Right atrium auricular region (tissue), 2 donors: ENCODE results near the gene CELSR2. TPM values are rescaled to one million over a fixed set of nuclear protein-coding genes. Genes with fewer than 3 reads are reported as not detected.

ENCODE experiments used
- DNase-seq: peaks from one replicate; pipeline ENCODE4 v3.0.0-alpha.2; 2019; ENCODE audit warnings: low spot score
- H3K27ac ChIP-seq, 2 donors: fragments of 200-600 bp; sonication (generic); 1 replicate in 1 of 2; 2 replicates in 1 of 2; pipeline ENCODE4 v1.5.1; 2016 to 2019
- H3K27me3 ChIP-seq, 2 donors: fragments of 200-600 bp; sonication (generic); one replicate each; pipeline versions ENCODE4 v1.5.1 to v1.6.0; 2017 to 2019
- H3K36me3 ChIP-seq: fragments of 200-600 bp; sonication (generic); one replicate; pipeline ENCODE4 v1.5.1; 2016
- H3K4me1 ChIP-seq, 2 donors: fragments of 200-600 bp; sonication (generic); one replicate each; pipeline versions ENCODE4 v1.5.1 to v1.6.0; 2017 to 2019
- H3K4me3 ChIP-seq, 2 donors: fragments of 200-600 bp; sonication (generic); 1 replicate in 1 of 2; 2 replicates in 1 of 2; pipeline ENCODE4 v1.5.1; 2017 to 2019; ENCODE audit warnings: mild to moderate bottlenecking in 1 of 2, moderate library complexity in 1 of 2
- H3K9me3 ChIP-seq, 2 donors: fragments of 200-600 bp; sonication (generic); one replicate each; pipeline ENCODE4 v1.5.1; 2019
- CTCF ChIP-seq, 2 donors: fragments of 200-600 bp; sonication (generic); IDR thresholded peaks; one replicate each; pipeline ENCODE4 v1.5.1; 2019; ENCODE audit warnings: antibody characterized with exemption in 2 of 2
- total RNA-seq, 2 donors: library from RNA; depleted of rRNA; stranded (reverse); fragments of >200 nt; gene quantifications; one replicate each; pipeline ENCODE4 v1.1.0, GENCODE V29; 2016

Gene CELSR2
- total RNA-seq, 2 donors from 2014 or later = 20.2 to 23.7 TPM

- Histone ChIP-seq H3K4me3 (no peak overlapping the region), H3K9me3 (no peaks in the 10 kb centered on the region), H3K4me1 (peaks cover 0 to 36% of the 10 kb centered on the region in 2 donors), H3K27me3 (no peaks in the 10 kb centered on the region), H3K27ac (no peak overlapping the region), H3K36me3 (peaks cover 6% of the 10 kb centered on the region)
- no peak for DNase-seq
- TF ChIP-seq CTCF (IDR thresholded peaks at IDR 0.05) = no peak
Measured at GRCh38 chr1:109256971-109257681, 7.8 kb downstream of the CELSR2 start.

- Histone ChIP-seq H3K4me3 (no peak overlapping the region), H3K9me3 (no peaks in the 10 kb centered on the region), H3K36me3 (peaks cover 6% of the 10 kb centered on the region), H3K27ac (no peak overlapping the region), H3K4me1 (peaks cover 0 to 35% of the 10 kb centered on the region in 2 donors), H3K27me3 (no peaks in the 10 kb centered on the region)
- no peak for TF ChIP-seq CTCF (IDR thresholded peaks at IDR 0.05)
- DNase-seq = no peak
Measured at GRCh38 chr1:109257682-109258421, 8.5 kb downstream of the CELSR2 start.

- Histone ChIP-seq H3K4me1 (peaks cover 0 to 34% of the 10 kb centered on the region in 2 donors), H3K27me3 (no peaks in the 10 kb centered on the region), H3K27ac (no peak overlapping the region), H3K4me3 (no peak overlapping the region), H3K36me3 (peaks cover 6% of the 10 kb centered on the region), H3K9me3 (no peaks in the 10 kb centered on the region)
- DNase-seq = no peak
- TF ChIP-seq CTCF (IDR thresholded peaks at IDR 0.05) = no peak
Measured at GRCh38 chr1:109258481-109259466, 9.4 kb downstream of the CELSR2 start.

GRCh38 chr1:109259674-109260557 lies 10.6 kb downstream of the CELSR2 start:
- peaks cover 8% of the 10 kb centered on the region for H3K36me3 ChIP-seq
- no peaks in the 10 kb centered on the region for H3K9me3 ChIP-seq
- TF ChIP-seq CTCF (IDR thresholded peaks at IDR 0.05) = no peak
- DNase-seq = no peak
- H3K27ac ChIP-seq = no peak overlapping the region
- no peaks in the 10 kb centered on the region for H3K27me3 ChIP-seq
- H3K4me3 ChIP-seq = no peak overlapping the region
- H3K4me1 ChIP-seq = peaks cover 0 to 27% of the 10 kb centered on the region in 2 donors

GRCh38 chr1:109261006-109261405 lies 11.7 kb downstream of the CELSR2 start:
- no peak overlapping the region for H3K4me3 ChIP-seq
- DNase-seq = no peak
- peaks cover 0 to 16% of the 10 kb centered on the region in 2 donors for H3K4me1 ChIP-seq
- H3K36me3 ChIP-seq = peaks cover 10% of the 10 kb centered on the region
- no peak for TF ChIP-seq CTCF (IDR thresholded peaks at IDR 0.05)
- no peaks in the 10 kb centered on the region for H3K9me3 ChIP-seq
- H3K27ac ChIP-seq = no peak overlapping the region
- H3K27me3 ChIP-seq = no peaks in the 10 kb centered on the region
